K562 (cell line): ENCODE data around the gene LDB1. TPM values are rescaled to one million over a fixed set of nuclear protein-coding genes. Genes with fewer than 3 reads are reported as not detected.

Source experiments
- CBFA2T3 ChIP-seq: fragments of 450-650 bp; IDR thresholded peaks from 2 replicates; pipeline ENCODE4 v1.6.1; 2017
- HDAC3 ChIP-seq: fragments of 450-650 bp; IDR thresholded peaks from 2 replicates; pipeline ENCODE4 v1.6.1; 2018; ENCODE audit warnings: borderline replicate concordance, mild to moderate bottlenecking, moderate library complexity; ENCODE audit not compliant: partially characterized antibody
- JUND ChIP-seq, 2 experiments: IDR thresholded peaks; 2 replicates in 1 of 2; 3 replicates in 1 of 2; pipeline ENCODE4 v1.6.1; 2011; ENCODE audit warnings: borderline replicate concordance in 2 of 2, low read depth in 2 of 2, low read length in 2 of 2, improper control_type of control experiment in 1 of 2, missing biosample characterization in 1 of 2, missing genetic modification characterization in 1 of 2, missing genetic modification reagents in 1 of 2
- MTF1 ChIP-seq: fragments of 250-450 bp; sonication (Bioruptor Pico); IDR thresholded peaks from 2 replicates; pipeline ENCODE4 v1.9.0; 2021; ENCODE audit warnings: moderate library complexity, mild to moderate bottlenecking, inconsistent platforms, borderline replicate concordance
- SAFB ChIP-seq: fragments of 200-400 bp; formaldehyde crosslinking; IDR thresholded peaks from 2 replicates; pipeline ENCODE4 v1.6.1; 2017; ENCODE audit warnings: low read depth, low read length, borderline replicate concordance
- SREBF2 ChIP-seq: sonication (generic); formaldehyde crosslinking; IDR thresholded peaks from 2 replicates; pipeline ENCODE4 v1.4.0; 2020; ENCODE audit warnings: mild to moderate bottlenecking, missing genetic modification reagents
- SRSF7 ChIP-seq: fragments of 200-400 bp; formaldehyde crosslinking; optimal IDR thresholded peaks from 2 replicates; pipeline ENCODE3; 2017; ENCODE audit warnings: mild to moderate bottlenecking, low read depth, low read length
- THRAP3 ChIP-seq: fragments of 450-650 bp; IDR thresholded peaks from 2 replicates; pipeline ENCODE4 v1.6.1; 2016; ENCODE audit warnings: mild to moderate bottlenecking, inconsistent platforms, borderline replicate concordance
- ZNF668 ChIP-seq: fragments of 250-450 bp; sonication (Bioruptor Pico); IDR thresholded peaks from 2 replicates; pipeline ENCODE4 v1.8.0; 2022; ENCODE audit warnings: mild to moderate bottlenecking, inconsistent platforms
- ZNF764 ChIP-seq: fragments of 250-450 bp; sonication (Bioruptor Pico); IDR thresholded peaks from 2 replicates; pipeline ENCODE4 v1.4.0; 2020; ENCODE audit warnings: low read depth, mild to moderate bottlenecking, moderate library complexity
- polyA plus RNA-seq, 8 experiments: library from polyadenylated mRNA; depleted of rRNA in 4 of 8; stranded (reverse) in 5 of 8; unstranded in 3 of 8; fragments of >200 nt; fragmentation: Nextera tagmentation in 2 of 8; fragmentation: Illumina TruSeq in 1 of 8; extraction: Ambion mirVana in 2 of 8; extraction: Trizol in 1 of 8; gene quantifications; 2 replicates each; pipeline versions ENCODE4 v1.2.1 to v1.2.3, GENCODE V29; 2011 to 2014; ENCODE audit warnings: inconsistent platforms in 1 of 8, missing spikeins in 1 of 8
- total RNA-seq, 7 experiments: library from RNA; depleted of rRNA in 6 of 7; stranded (reverse); fragments of >200 nt in 6 of 7; fragmentation: Illumina TruSeq in 2 of 7; extraction: Trizol in 2 of 7; gene quantifications; 2 replicates each; pipeline versions ENCODE4 v1.2.1 to v1.2.3, GENCODE V29; 2011 to 2021; ENCODE audit warnings: low replicate concordance in 1 of 7
- TF ChIP-seq, protein P1 (sequence below), 2 experiments: fragments of 450-650 bp in 1 of 2; sonication (generic) in 1 of 2; formaldehyde crosslinking in 1 of 2; IDR thresholded peaks in 1 of 2; conservative IDR thresholded peaks in 1 of 2; 2 replicates each; pipeline versions ENCODE4 v1.6.1 to v1.8.1; 2016 to 2023; ENCODE audit warnings: mild to moderate bottlenecking in 2 of 2, moderate library complexity in 2 of 2, inconsistent platforms in 1 of 2, missing genetic modification reagents in 1 of 2
- TF ChIP-seq, protein P2 (sequence below): fragments of 250-450 bp; sonication (Bioruptor Pico); IDR thresholded peaks from 2 replicates; pipeline ENCODE4 v1.5.0; 2021; ENCODE audit warnings: mild to moderate bottlenecking, borderline replicate concordance
- TF ChIP-seq, protein P3 (sequence below): fragments of 450-650 bp; IDR thresholded peaks from 2 replicates; pipeline ENCODE4 v1.6.1; 2016; ENCODE audit warnings: missing biosample characterization, missing genetic modification characterization
- TF ChIP-seq, protein P4 (sequence below): fragments of 450-650 bp; IDR thresholded peaks from 2 replicates; pipeline ENCODE4 v1.6.1; 2014; ENCODE audit warnings: low read depth, mild to moderate bottlenecking, moderate library complexity, borderline replicate concordance
- TF ChIP-seq, protein P5 (sequence below): sonication (generic); formaldehyde crosslinking; IDR thresholded peaks from 2 replicates; pipeline ENCODE4 v1.8.1; 2023; ENCODE audit warnings: mild to moderate bottlenecking, missing genetic modification reagents, moderate library complexity
- TF ChIP-seq, protein P6 (sequence below): conservative IDR thresholded peaks from 2 replicates; pipeline ENCODE4 v1.6.1; 2011; ENCODE audit warnings: low read depth, mild to moderate bottlenecking, low read length; ENCODE audit not compliant: control insufficient read depth

Gene LDB1
- total and polyA plus RNA-seq, 9 of the 15 experiments (the other 6 are each of a cell fraction or from before 2014, with no cell fraction given): 1.9 to 137 (median 105) TPM

DNA sequence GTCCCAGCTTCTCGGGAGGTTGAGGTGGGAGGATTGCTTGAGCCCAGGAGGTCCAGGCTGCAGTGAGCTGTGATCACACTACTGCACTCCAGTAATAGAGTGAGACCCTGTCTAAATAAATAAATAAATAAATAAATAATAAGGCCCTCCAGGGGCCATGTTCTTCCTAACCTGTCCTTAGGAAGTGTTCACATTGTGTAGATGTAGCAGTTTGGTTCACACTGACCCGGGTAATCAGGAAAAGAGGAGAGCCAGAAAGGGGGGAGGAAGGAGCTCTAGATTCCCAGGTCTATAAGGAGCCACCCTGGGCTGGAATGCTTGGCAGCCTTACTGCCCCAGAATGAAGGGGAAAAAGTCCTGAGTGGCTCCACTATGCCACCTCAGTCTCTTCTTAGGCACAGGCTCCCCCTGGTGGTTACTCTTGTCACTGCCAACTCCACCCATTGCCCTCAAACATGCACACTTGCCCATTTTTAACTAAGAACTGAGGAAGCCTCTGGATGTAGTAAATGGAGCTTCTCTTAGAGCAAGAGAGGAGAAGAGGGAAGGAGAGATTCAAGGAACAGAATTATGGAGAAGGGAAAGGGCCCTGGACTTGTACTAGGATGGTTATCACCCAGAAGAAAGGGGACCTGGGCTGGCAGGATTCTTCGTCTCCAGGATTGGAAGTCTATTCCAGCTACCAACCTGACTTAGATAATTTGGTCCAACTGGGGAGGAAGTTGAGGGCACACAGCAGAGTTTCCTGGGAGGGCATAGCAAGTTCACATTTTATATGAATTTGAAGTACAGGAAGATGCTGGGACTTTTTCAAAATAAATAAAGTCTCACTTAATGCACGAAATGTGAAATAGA lies 47.3 kb downstream of the LDB1 start (continued):
- TF ChIP-seq, protein P1, sequence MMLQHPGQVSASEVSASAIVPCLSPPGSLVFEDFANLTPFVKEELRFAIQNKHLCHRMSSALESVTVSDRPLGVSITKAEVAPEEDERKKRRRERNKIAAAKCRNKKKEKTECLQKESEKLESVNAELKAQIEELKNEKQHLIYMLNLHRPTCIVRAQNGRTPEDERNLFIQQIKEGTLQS (IDR thresholded peaks at IDR 0.05): no peak
- TF ChIP-seq, protein P1 (CRISPR knock-in tag; conservative IDR thresholded peaks at IDR 0.05): no peak
- no peak for TF ChIP-seq SAFB
- TF ChIP-seq, protein P2, sequence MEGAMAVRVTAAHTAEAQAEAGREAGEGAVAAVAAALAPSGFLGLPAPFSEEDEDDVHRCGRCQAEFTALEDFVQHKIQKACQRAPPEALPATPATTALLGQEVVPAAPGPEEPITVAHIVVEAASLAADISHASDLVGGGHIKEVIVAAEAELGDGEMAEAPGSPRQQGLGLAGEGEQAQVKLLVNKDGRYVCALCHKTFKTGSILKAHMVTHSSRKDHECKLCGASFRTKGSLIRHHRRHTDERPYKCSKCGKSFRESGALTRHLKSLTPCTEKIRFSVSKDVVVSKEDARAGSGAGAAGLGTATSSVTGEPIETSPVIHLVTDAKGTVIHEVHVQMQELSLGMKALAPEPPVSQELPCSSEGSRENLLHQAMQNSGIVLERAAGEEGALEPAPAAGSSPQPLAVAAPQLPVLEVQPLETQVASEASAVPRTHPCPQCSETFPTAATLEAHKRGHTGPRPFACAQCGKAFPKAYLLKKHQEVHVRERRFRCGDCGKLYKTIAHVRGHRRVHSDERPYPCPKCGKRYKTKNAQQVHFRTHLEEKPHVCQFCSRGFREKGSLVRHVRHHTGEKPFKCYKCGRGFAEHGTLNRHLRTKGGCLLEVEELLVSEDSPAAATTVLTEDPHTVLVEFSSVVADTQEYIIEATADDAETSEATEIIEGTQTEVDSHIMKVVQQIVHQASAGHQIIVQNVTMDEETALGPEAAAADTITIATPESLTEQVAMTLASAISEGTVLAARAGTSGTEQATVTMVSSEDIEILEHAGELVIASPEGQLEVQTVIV (CRISPR knock-in tag): no peak
- TF ChIP-seq, protein P3, sequence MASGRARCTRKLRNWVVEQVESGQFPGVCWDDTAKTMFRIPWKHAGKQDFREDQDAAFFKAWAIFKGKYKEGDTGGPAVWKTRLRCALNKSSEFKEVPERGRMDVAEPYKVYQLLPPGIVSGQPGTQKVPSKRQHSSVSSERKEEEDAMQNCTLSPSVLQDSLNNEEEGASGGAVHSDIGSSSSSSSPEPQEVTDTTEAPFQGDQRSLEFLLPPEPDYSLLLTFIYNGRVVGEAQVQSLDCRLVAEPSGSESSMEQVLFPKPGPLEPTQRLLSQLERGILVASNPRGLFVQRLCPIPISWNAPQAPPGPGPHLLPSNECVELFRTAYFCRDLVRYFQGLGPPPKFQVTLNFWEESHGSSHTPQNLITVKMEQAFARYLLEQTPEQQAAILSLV (tag): no peak
- TF ChIP-seq, protein P4, sequence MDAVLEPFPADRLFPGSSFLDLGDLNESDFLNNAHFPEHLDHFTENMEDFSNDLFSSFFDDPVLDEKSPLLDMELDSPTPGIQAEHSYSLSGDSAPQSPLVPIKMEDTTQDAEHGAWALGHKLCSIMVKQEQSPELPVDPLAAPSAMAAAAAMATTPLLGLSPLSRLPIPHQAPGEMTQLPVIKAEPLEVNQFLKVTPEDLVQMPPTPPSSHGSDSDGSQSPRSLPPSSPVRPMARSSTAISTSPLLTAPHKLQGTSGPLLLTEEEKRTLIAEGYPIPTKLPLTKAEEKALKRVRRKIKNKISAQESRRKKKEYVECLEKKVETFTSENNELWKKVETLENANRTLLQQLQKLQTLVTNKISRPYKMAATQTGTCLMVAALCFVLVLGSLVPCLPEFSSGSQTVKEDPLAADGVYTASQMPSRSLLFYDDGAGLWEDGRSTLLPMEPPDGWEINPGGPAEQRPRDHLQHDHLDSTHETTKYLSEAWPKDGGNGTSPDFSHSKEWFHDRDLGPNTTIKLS: no peak
- TF ChIP-seq, protein P5, sequence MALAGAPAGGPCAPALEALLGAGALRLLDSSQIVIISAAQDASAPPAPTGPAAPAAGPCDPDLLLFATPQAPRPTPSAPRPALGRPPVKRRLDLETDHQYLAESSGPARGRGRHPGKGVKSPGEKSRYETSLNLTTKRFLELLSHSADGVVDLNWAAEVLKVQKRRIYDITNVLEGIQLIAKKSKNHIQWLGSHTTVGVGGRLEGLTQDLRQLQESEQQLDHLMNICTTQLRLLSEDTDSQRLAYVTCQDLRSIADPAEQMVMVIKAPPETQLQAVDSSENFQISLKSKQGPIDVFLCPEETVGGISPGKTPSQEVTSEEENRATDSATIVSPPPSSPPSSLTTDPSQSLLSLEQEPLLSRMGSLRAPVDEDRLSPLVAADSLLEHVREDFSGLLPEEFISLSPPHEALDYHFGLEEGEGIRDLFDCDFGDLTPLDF (CRISPR knock-in tag): no peak
- TF ChIP-seq SREBF2 (CRISPR knock-in tag): no peak
- no peak for TF ChIP-seq HDAC3
- TF ChIP-seq ZNF764: no peak
- no peak for TF ChIP-seq MTF1 (CRISPR knock-in tag)
- no peak for TF ChIP-seq SRSF7
- TF ChIP-seq JUND (IDR thresholded peaks at IDR 0.05; ENCODE audit: borderline replicate concordance, low read depth, low read length): peak; percentile 33; the same call in 1 of the 2 replicates
- no peak for TF ChIP-seq JUND (tag; IDR thresholded peaks at IDR 0.05; ENCODE audit: borderline replicate concordance, low read depth, low read length)
- TF ChIP-seq ZNF668 (CRISPR knock-in tag): no peak
- TF ChIP-seq, protein P6, sequence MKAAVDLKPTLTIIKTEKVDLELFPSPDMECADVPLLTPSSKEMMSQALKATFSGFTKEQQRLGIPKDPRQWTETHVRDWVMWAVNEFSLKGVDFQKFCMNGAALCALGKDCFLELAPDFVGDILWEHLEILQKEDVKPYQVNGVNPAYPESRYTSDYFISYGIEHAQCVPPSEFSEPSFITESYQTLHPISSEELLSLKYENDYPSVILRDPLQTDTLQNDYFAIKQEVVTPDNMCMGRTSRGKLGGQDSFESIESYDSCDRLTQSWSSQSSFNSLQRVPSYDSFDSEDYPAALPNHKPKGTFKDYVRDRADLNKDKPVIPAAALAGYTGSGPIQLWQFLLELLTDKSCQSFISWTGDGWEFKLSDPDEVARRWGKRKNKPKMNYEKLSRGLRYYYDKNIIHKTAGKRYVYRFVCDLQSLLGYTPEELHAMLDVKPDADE: no peak
- TF ChIP-seq CBFA2T3: no peak
- TF ChIP-seq THRAP3: no peak
